ENCODE data around the gene CYP1A1. TPM values are rescaled to one million over a fixed set of nuclear protein-coding genes. Genes with fewer than 3 reads are reported as not detected.

CYP1A1 gene
- total RNA-seq, 1 experiment from 2014 or later = not detected

DNA sequence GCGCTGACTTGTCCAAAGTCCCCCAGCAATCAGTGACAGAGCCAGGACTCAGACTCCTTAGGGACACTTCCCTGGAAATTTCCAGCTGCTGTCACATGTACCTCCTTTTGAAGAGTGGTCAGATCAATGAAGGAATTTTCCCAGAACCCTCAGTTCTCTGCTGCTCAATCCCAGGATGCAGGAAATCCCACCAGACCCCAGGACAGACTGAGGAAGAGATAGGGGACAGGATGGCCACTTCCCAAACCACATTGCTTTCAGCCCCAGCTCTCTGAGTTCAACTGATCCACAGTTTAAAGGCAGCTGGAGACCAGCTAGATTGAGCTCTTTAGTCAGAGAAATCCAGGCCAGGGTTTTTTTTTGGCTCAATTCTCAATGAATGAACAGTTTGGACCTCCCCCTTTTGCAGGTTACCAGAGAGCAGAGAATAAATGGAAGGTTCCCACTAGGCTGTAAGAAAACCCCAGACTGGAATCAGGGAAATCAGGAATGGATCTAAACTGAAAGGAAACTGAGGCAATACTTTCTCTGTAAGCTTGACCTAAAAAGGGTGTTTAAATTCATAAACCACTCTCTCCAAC lies 1.5 kb downstream of the CYP1A1 start:
- DNase-seq (ENCODE audit: unreplicated experiment) = peak; percentile 74
- POLR2A ChIA-PET = interaction anchor here (0.6 to 1.5 kb wide), 7 partner anchors 10 to 815 kb away, joined by 3 to 6 read pairs (median 3); partner anchors contain the start of gene CLK3
- Mint-ChIP-seq H3K27ac (ENCODE audit: low read depth, unreplicated experiment) (no peak overlapping the region), H3K27me3 (ENCODE audit: insufficient read depth, unreplicated experiment) (no peaks in the 10 kb centered on the region), H3K36me3 (ENCODE audit: insufficient read depth, unreplicated experiment) (no peaks in the 10 kb centered on the region), H3K4me3 (ENCODE audit: unreplicated experiment) (no peak overlapping the region), H3K4me1 (ENCODE audit: insufficient read depth, unreplicated experiment) (no peaks in the 10 kb centered on the region), H3K9me3 (ENCODE audit: unreplicated experiment) (no peaks in the 10 kb centered on the region)
- TF ChIP-seq, protein P1, sequence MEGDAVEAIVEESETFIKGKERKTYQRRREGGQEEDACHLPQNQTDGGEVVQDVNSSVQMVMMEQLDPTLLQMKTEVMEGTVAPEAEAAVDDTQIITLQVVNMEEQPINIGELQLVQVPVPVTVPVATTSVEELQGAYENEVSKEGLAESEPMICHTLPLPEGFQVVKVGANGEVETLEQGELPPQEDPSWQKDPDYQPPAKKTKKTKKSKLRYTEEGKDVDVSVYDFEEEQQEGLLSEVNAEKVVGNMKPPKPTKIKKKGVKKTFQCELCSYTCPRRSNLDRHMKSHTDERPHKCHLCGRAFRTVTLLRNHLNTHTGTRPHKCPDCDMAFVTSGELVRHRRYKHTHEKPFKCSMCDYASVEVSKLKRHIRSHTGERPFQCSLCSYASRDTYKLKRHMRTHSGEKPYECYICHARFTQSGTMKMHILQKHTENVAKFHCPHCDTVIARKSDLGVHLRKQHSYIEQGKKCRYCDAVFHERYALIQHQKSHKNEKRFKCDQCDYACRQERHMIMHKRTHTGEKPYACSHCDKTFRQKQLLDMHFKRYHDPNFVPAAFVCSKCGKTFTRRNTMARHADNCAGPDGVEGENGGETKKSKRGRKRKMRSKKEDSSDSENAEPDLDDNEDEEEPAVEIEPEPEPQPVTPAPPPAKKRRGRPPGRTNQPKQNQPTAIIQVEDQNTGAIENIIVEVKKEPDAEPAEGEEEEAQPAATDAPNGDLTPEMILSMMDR (IDR thresholded peaks at IDR 0.05; ENCODE audit: unreplicated experiment) = no peak
- CTCF ChIA-PET = interaction anchor here (0.7 to 2.0 kb wide), 3 partner anchors 21 to 113 kb away, joined by 3 to 6 read pairs (median 5); no protein-coding TSS in a partner anchor
- no TSS peak for BruUV-seq (replicated peaks)
- intact Hi-C loops (cut with micrococcal nuclease) = no loop called here

GRCh38 chr15:74723187-74723586 lies 2.1 kb downstream of the CYP1A1 start:
- H3K4me3 Mint-ChIP-seq (ENCODE audit: unreplicated experiment) = no peak overlapping the region
- POLR2A ChIA-PET = interaction anchor here (0.6 to 1.5 kb wide), 4 partner anchors 10 to 814 kb away, joined by 3 to 6 read pairs (median 3); no protein-coding TSS in a partner anchor
- no peaks in the 10 kb centered on the region for H3K4me1 Mint-ChIP-seq (ENCODE audit: insufficient read depth, unreplicated experiment)
- H3K27me3 Mint-ChIP-seq (ENCODE audit: insufficient read depth, unreplicated experiment) = no peaks in the 10 kb centered on the region
- CTCF ChIA-PET = no interaction called here
- no TSS peak for BruUV-seq (replicated peaks)
- no peaks in the 10 kb centered on the region for H3K36me3 Mint-ChIP-seq (ENCODE audit: insufficient read depth, unreplicated experiment)
- no peak for DNase-seq (ENCODE audit: unreplicated experiment)
- intact Hi-C loops (cut with micrococcal nuclease) = no loop called here
- no peak overlapping the region for H3K27ac Mint-ChIP-seq (ENCODE audit: low read depth, unreplicated experiment)
- TF ChIP-seq, protein P1 (IDR thresholded peaks at IDR 0.05; ENCODE audit: unreplicated experiment) = no peak
- no peaks in the 10 kb centered on the region for H3K9me3 Mint-ChIP-seq (ENCODE audit: unreplicated experiment)

DNA sequence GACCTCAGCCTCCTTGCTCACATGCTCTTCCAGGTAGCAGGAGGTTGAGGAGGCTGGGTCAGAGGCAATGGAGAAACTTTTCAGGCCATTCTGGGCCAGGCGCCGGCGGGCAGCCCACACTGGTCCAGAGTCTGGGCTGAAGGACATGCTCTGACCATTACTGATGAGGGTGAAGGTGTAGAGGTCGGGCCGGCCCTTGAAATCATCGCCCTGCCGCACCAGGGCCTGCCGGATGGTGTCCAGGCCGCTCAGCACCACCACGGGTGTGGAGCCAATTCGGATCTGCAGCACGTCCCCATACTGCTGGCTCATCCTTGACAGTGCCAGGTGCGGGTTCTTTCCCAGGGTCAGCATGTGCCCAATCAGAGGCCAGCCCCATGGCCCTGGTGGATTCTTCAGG lies 2.7 kb downstream of the CYP1A1 start:
- Mint-ChIP-seq H3K4me1 (ENCODE audit: insufficient read depth, unreplicated experiment) (no peaks in the 10 kb centered on the region), H3K4me3 (ENCODE audit: unreplicated experiment) (no peak overlapping the region), H3K9me3 (ENCODE audit: unreplicated experiment) (no peaks in the 10 kb centered on the region), H3K27me3 (ENCODE audit: insufficient read depth, unreplicated experiment) (no peaks in the 10 kb centered on the region), H3K36me3 (ENCODE audit: insufficient read depth, unreplicated experiment) (no peaks in the 10 kb centered on the region), H3K27ac (ENCODE audit: low read depth, unreplicated experiment) (no peak overlapping the region)
- ChIA-PET CTCF (no interaction called here), POLR2A (no interaction called here)
- TF ChIP-seq, protein P1 (IDR thresholded peaks at IDR 0.05; ENCODE audit: unreplicated experiment) = no peak
- DNase-seq (ENCODE audit: unreplicated experiment) = no peak
- intact Hi-C loops (cut with micrococcal nuclease) = no loop called here
- no TSS peak for BruUV-seq (replicated peaks)

DNA sequence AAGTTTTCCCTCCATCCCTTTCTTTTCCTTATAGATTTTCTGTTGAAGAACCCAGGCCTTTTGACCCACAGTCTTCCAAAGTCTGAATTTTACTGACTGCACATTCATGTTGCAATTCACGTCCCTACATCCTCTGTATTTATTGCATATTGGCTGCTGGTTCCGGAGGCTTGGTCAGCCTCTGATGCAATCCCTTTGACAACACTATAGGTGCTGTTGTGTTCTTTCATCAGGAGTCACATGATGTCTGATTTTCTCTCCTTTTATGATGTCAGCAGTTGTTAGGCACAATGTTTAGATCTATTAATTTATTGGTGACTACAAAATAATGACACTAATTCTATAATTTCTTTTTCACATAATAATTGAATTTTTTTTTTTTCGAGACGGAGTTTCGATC lies 8.7 kb downstream of the CYP1A1 start:
- intact Hi-C loops (cut with micrococcal nuclease) = no loop called here
- POLR2A ChIA-PET = no interaction called here

More for the DNA sequence above, 8.7 kb downstream of the CYP1A1 start:
- Mint-ChIP-seq H3K4me3 (ENCODE audit: unreplicated experiment) (no peak overlapping the region), H3K27me3 (ENCODE audit: insufficient read depth, unreplicated experiment) (no peaks in the 10 kb centered on the region), H3K27ac (ENCODE audit: low read depth, unreplicated experiment) (no peak overlapping the region), H3K4me1 (ENCODE audit: insufficient read depth, unreplicated experiment) (no peaks in the 10 kb centered on the region), H3K9me3 (ENCODE audit: unreplicated experiment) (no peaks in the 10 kb centered on the region), H3K36me3 (ENCODE audit: insufficient read depth, unreplicated experiment) (no peaks in the 10 kb centered on the region)
- no TSS peak for BruUV-seq (replicated peaks)
- TF ChIP-seq, protein P1 (IDR thresholded peaks at IDR 0.05; ENCODE audit: unreplicated experiment) = no peak
- CTCF ChIA-PET = no interaction called here
- peak; percentile 18 for DNase-seq (ENCODE audit: unreplicated experiment)

Data from MCF 10A (cell line).